Measurements from ENCODE around the gene DSTN. TPM values are rescaled to one million over a fixed set of nuclear protein-coding genes. Genes with fewer than 3 reads are reported as not detected.
A peak's percentile ranks its signal among the peaks of the same experiment; 100 is the strongest.

The DSTN gene
- polyA plus RNA-seq, 10 donors: 200 to 336 (median 278) TPM

DNA sequence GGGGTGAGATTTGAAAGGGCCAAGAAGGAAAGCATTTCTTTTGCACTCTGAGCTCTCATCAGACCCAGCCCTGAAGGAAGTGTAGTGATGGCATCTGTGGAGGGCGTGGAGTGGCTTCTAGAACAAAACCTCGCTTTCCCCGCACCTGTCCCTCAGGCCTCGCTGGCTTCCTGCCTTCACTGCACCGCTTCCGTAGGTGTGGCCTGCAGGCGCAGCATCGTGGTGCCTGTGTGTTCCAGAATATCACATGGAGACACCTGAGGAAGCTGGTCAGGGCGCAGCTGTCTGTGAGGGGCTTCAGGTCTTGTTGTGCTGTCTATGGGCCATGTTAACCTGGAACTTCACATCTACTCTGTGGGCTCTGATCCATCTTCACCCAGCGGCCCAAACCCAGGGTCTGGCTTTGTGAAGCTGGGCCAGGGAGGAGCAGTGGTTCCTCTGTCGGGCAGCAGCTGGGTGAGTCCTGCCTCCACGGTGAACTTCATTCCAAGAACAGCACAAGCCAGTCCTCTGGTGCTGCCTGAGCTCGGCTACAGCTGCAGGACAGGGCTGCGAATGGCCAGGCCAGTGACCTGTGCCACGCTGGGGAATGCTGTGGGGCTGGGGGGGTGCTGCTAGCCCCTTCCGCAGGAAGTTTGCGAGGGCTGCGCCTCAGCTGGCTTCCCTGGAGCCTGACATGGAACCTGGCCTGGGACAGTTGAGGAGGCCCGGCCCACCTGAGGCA lies 40.9 kb downstream of the DSTN start:
- DNase-seq: peak in 1 of 3 donors; percentile 53

DNA sequence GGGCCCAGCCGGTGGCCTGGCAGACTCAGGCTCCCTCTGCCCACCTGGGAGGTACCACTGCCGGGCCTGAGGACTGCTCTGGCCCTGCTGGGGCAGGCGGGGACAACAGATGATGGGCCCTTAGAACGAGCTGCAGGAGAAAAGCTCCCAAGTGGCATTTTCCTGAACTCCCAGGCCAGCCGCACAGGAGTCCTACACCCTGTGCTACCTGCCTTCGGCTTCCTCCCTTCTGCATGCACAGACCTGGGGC lies 41.3 kb downstream of the DSTN start:
- DNase-seq: no peak

DNA sequence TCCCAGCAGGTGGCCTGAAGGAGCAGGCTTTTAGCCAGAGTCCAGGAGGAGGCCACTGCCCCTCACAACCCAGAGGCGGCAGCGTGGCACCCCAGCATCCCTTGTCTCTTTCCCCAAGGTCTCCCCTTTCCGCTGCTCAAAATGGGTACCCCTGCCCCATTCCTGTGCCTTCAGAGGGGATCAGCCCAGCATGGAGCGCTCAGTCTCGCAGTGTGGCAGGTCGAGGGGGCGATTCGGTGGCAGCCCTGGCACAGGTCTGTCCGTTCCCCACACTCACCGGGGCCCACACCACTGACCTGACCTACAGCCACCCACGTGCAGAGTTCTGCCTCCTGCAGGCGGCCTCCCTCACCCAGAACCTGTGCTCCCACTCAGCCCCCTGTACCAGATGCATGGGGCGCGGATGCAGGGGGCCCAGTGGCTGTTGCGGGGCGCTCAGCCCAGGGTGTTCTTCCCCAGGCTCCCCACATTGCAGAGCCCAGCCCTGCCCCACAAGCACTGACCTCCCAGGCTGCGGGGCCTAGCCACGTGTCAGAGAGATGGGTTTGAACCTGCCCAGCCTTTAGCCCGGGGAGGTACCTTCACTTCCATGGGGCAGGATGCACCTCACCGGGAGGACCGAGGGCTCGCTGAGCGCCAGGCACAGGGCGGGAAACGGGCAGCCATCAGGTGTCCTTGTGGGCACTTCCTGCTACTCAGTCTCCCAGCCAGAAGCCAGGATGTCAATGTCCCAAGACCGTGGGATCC lies 41.8 kb downstream of the DSTN start:
- DNase-seq: no peak

DNA sequence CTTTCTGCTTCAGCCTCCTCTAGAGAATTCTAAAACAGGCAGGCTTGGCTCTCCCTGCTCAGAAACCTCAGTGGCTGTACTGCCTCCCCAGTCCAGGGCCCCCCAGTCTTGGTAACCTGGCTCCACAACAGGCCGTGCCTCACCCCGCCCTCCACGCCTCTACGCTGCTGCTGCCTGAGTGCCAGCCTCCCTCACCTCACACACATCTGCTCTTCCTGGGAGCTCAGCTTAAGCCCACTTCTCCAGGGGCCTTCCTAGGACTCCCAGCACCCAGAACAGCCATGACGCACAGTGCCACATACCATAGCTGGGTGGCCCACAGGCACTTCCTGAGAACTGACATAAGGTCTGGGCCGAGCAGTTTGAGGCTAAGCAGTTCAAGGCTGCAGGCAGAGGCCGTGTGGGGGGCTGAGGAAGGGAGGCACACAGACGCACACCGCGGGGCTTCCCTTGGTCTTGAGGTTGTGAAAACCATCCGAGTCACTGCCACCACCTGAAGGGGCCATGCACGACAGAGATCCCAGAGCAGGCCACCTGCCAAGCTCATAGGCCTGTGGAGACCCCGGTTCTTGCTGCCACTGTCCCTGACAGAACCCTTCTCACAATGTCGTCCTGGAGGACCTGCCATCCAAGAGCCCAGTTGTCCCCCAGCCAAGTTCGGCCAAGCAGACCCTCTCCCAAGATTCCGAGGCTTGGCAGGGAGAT lies 42.6 kb downstream of the DSTN start:
- DNase-seq: peak in 1 of 3 donors; percentile 55

DNA sequence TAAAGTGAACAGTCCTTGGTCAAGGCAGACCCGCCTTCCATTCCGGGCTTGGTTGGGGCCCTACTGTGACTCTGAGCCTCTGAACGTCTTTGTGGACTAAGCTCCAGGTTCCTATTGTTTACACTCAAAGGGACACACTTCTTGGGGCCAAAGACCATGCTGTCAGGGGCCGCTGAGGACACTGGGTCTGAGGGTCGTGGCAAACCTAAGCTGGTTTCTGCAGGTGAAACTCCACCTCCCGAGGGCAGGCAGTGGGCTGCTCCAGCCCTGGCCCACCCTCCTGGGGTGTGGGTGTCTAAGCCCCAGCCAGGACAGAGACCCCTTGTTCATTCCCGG lies 43.1 kb downstream of the DSTN start:
- no peak for DNase-seq

DNA sequence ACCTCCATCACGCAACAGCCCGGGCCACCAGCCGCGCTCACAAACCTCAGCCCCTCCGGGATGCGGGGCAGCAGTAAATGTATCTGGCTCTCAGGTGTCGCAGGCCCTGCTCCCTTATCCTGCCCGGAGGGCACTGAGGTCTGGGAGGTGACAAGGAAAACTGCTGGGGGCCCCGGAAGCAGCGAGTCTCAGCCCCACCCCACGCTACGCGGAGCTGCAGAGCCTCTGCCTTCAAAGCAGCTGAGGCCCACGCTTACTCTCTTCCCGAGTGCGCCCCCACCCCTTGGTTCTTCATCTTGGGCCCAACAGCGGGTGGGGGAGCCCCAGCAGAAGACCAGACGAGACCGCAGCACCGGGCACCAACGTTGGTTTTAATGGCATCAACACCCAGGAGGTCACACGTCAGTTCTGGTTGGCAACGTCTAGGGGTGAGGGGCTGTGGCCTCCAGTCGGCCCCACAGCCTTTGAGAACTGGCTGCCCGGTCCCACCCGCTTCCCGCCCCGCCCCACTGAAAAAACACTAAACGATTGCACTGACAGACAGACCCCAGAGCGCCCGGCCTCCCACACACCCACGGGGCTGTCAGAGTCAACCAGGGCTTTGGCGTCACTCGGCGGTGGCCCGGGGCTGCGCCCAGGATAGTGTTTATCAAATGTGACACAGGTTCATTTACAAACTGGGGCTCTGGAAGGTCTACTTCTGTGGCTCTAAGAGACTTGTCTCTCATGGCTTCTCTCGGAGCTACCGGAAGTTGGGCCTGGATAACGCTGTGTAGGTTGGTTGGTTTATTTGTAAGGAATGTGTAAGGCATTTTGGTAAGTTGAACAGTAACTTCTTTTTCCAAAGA lies 43.7 kb downstream of the DSTN start:
- DNase-seq: no peak

DNA sequence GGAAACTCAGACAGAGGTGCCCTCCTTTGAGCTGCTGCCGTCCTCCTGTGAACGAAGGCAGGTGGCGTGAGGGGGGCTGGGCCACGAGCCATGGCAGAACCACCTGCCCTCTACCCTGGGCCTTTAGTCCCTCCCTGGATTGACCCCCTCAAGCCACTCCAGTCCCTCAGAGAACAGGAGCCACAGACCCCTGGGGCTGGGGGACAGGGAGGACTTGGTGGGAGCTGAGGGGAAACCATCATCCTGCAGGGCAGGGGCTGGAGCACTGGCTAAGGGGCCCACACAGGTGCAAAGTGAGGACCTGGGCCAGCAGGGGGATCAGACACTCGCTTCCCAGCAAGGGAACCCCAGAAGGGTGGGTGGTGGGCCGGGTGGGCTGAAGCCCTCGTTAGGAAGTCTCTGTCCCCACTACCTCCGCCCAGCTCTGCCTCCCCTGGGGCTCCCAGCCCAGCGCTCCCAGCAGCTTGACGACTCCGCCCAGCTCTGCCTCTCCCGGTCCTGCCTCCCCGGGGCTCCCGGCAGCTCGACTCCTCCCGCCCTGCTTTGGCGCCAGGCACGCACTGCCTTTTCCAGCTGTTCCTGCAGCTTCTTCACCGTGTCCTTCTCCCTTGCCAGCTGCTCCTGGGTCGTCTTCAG lies 44.4 kb downstream of the DSTN start:
- peak; percentile 60 to 90 (median 74) for DNase-seq

DNA sequence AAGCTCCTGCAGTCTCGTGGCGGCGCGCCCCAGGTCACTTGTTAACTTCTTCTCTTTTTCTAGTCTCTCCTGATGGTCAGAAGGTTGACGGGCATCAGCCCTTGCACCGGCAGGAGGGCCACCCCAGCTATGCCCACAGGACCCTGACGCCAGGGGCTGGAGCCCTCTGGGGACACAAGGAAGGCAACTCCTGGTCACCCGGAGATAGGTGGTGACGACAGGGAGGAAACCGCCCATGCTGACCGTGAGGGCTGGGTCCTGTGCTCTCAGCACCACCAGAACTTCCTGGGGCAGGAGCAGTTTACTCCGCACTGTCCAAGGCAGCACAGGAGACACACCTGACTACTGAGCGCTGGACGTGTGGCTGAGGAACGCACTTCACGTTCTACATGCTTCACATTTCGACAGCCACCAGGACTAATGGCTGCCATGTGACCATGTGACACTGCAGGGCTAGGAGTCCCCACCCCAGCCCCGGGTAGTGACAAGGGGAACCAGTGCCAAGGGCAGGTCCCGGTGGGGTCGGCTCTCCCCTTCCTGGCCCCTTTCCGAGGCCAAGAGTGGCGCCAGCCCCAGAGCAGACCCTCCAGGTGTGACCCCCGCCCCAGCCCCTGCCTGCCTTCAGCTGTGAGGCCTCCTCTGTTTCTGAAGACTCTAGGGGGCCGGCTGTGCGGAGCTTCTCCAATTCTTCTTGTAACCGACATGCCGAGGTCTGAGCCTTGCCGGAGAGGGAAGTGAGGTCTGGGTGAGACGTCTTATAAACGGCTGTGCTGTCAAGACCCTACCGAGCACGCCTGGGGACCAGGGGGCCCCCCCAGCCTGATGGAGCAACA lies 45.2 kb downstream of the DSTN start:
- peak in 1 of 3 donors; percentile 67 for DNase-seq

DNA sequence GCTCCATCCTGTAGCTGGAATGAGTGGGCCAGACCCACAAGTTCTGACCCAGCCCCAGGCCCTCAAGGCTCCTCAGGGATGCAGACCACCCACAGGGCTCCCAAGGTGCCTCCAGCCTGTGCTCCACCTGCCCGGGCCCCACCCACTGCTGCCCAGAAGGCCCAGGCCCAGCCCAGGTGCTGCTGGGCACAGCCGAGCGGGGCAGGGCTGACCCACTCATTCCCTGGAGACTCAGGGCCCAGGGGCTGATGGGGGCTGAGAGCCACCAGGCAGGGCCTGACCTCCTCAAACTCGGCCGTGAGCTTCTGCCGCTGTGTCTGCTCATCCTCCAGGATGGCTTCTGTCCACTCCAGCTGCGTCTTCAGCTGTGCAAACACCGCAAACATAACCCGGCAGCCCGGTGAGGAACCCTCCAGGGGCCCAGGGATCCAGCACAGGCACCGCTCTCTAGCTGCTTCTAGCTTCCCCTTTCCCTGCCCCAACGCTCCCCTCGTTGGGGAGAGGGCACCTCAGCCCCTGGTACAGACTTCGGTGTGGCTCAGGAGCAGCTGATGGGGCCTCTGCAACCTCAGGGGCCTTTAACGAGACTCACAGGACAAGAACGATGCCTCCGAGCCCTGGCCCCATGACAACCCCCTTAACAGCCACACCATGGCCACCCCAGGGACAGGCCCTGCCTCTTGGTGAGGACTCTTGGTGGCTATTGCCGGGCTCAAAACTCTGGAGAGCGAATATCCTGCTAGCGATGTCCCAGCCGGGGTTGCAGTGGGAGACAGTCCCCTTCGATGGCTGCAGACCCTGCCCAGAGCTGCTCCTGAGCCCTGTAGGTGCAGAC lies 46.0 kb downstream of the DSTN start:
- DNase-seq: peak in 1 of 3 donors; percentile 71

DNA sequence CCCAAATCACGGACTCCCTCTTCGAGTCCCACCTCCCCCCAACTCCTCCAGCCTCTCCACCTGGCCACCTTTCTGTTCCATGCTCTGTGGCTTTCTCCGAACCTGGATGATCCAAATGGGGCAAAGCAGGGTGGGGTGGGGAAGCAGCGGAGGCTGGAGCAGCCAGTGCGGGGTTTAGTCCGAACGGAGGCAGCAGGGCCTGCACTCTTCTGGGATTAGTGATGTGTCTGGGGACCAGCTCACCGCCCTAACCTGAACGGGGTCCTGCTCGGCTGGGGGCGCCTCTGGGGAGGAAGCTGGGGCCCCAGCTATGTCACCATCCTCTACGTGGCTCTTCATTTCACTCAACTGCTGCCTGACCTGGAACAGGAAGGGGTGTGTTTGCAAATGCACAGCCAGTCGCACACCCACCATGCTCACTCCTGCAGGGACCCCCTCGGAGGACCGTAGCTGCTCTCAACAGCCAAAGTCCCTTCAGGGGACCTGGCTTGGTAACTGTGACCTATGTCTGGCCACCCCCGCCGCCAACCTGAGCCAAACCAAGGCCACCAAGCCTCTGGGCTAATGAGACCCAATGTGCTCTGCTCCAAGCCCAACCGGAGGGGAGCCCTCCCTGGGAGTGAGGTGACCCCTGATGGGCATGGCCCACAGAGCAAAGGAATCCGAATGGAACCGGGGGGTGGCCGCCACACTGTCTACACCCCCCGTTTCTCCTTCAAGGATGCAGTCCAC lies 46.8 kb downstream of the DSTN start:
- no peak for DNase-seq

DNA sequence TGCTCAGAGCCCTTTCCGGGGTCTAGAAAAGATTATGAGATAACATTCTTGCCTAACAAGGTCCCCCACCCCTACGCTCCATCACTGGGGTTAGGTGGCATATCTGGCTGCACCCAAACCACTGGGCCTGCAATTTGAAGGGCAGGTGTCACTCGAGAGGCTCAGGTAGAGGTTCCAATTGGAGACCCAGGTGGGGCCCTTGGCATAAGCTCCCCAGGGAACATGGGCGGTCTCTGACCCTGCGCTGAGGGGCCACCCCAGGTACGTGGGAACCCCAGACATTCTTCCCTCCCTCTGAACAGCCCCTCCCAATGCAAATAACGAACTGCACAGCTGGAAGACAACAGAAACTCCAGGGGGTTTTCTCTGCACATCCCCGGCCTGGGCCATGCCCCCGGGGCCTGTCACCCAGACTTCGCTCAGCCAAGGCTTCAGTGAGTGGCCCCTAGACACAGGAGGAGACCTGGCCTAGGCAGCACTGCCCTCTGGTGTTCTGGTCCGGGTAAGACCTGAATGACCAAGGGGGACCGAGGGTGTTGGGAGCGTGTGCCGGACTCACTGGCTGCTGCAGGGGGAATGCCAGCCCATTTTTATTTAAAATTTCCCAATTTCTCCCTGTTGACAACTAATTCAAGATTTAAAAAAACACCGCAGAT lies 47.5 kb downstream of the DSTN start:
- DNase-seq: peak in 1 of 3 donors; percentile 57

DNA sequence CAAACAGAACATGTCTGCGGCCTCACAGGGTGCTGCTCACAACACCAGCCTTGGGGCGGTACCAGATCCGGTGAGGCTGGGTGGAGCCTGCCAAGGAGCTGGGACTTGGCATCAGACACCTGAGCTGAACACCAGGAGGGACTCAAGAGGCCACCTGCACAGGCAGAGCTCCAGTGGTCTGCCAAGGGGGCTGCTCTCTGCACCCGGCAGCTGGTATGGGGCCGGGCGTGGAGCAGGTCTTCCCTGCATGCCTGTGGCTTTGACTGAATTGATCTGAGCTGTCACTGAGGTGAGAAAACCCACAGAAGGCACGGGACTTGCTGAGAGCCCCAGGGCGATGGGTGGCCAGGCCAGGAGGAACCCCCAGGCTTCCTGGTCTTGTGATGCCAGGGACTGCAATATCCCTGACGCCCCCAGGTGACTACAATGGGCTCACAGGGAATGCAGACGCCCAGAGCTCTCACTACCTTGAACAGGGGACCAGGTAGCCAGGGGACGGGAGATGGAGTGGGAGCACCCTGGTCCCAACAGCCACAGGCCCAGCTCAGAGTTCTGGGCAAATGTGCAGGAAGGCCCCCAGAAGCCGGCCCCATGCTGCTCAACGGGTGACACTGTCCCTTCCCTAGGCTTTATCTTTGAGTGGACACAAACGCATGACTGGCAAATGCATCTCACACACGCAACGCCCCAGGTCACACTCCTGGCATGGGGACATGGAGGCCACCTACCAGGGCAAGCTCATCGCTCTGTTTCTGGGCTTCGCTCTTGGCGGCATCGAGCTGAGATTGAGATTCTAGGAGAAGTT lies 48.2 kb downstream of the DSTN start:
- no peak for DNase-seq

DNA sequence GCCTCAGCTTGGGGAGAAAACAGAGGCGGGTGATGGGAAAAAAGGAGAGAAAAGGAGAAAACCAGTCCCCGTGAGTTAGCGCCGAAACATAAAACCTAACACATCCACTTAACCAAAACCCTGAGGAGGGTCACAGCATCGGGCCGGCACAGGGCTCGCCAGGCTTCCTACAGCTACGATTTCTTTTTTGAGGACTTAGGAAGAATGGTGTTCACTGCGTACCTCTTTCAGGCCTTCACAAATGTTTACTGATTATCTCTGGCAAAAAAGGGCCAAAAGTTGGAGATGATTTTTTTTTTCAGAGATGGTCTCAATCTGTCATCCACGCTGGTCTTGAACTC lies 48.8 kb downstream of the DSTN start:
- no peak for DNase-seq

DNA sequence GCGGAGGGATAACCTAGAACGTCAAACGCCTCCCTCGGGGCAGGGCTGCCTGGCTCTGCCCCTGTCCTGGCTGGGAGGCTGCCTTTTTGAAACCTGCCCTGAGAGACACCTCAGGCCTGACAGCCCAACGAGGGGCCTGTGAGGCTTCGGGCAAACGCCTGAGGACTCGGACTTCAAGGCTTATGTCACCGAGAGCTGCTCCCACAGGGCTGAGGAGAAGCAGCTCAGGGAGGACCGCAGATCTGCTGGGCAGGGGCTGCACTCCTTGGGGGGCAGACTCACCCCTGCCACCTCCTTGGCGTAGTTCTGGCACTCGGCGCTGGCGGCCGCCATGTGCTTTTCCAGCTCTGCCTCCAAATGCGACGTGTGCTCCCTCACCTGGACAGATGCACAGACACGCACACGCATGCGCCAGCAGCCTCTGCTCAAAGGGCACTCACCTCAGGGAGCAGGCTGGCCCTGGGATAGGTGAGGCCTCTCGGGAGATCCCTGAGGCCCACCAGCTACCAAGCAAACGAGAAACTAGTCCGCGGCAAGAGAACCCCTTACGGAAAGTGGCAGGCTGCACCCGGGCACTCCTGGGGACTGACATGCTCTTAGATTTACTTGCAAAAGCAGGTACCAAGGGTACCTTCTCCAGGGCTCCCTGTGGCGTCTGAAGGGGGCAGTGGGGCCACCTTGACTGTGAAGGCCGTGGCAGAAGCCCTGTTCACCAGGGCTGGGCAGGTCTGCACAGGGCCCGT lies 49.6 kb downstream of the DSTN start:
- no peak for DNase-seq

DNA sequence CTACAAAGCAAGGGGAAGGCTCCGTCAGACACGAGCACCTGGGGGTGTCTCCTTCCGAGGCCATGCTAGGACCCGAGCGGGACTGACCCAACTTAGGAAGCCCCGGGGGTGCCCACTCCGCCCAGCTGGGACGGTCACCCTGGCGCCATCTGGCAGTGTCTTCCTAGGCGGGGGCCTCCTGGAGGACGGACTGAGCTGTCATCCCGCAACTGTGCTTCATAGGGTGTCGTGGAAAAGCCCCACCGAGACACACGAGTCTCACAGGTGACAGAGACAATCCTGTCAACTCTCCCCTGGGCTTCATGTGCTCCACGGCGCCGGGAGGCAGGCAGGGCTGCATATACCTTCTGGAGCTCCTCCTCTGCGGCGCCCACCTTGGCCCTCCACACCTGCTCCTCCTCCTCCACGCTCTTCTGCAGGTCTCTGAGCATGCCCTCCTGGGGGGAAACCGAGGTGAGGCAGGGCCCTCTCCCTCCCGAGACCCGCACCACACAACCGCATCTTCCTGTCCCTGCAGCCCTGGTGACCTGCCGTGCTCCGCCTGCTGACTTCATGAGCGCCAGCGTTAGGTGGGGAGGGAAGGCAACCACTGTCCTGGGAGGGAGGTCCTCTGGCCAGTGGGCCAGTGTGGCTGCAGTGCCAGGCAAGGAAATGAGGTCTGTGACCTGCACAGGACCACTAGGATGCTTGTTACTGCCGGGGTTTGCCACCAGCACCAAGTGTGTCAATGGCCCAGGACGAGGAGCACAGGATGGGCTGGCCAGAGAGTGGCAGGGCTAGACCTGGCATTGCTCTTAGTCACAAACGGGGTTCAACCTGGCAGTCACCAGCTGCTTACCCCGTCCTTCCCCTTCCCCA lies 50.7 kb downstream of the DSTN start:
- no peak for DNase-seq
